HG03342 (cell line): ENCODE results near the gene RSPRY1.
"Not testable (repeated sequence)": the region's sequence is repeated elsewhere in the genome, so short reads cannot be mapped to it uniquely, and the experiment has no call there.

ENCODE experiments used
- ATAC-seq: cut with Tn5 transposase; IDR thresholded peaks from one replicate; pipeline ENCODE4 v1.9.1; 2021; ENCODE audit warnings: mild to moderate bottlenecking, moderate library complexity; ENCODE audit not compliant: unreplicated experiment

Gene RSPRY1

DNA sequence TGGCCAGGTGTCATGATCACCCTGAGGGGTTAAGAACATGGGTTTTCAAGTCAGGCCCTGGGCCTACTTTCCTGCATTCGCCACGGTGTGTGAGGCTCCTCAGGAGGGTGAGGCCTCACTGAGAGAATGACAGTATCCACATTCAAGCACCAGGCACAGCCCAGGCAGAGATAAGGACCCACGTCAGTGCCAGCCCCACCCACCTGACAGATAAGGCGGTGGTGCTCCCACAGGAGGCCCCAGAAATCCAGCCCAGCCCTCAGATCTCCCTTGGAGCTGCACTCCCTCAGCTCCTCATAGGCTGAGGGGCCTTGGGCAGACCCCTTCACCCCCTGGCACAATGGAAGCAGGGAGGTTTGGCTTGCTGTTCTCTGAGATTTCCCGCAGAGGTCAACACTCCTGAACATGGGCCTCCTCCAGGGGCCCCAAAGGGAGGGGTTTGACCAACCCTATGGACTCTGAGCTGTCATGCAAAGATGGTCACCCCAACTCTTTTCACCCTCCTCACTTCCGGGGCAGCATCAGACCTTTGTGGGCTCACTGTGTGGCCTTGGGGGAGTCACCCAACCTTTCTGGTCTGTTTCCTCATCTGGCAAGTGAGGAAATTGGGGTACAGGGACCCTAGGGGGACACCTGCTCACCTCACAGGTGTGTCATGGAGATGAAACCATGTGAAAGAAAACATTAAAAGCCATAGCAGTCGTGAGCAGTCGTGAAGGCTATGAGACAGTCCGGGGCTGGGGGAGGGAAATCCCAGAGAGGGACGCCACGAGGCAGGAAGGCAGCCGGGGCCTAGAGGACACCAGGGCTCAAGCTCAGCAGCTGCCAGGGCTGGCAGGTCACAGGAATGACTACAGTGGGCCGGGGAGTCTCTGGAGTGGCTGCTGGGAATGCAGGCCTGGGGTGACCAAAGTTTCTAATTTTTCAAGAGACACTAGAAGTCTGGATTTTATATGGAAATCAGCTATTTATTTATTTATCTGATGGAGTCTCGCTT is 83.0 kb downstream of the RSPRY1 start:
- ATAC-seq, result no peak

GRCh38 chr16:57270221-57271062 is 84.3 kb downstream of the RSPRY1 start:
- ATAC-seq, result no peak

- no peak for ATAC-seq
Observed at GRCh38 chr16:57271063-57271345, 84.9 kb downstream of the RSPRY1 start.

GRCh38 chr16:57271867-57272495 is 85.9 kb downstream of the RSPRY1 start:
- no peak for ATAC-seq

DNA sequence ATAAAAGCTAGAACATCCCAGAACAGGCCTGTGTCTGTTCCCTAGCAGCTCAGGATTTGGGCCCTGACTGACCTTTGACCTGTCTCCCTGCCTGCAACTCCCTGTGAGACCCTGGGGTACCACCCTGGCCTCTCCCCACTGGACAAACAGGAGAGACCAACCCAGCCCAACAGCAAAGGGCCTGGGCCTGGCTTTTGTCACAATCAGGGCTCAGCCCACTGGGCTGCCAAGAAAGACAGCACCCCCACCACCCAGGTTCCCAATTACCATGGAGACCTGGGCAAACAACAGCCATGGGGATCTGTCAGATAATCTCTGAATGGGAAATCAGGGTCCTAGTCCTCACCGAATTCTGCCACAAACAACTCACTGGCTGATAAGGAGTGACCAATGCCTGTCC is 87.2 kb downstream of the RSPRY1 start:
- ATAC-seq, result no peak

GRCh38 chr16:57273826-57274225 is 87.7 kb downstream of the RSPRY1 start:
- no peak for ATAC-seq

DNA sequence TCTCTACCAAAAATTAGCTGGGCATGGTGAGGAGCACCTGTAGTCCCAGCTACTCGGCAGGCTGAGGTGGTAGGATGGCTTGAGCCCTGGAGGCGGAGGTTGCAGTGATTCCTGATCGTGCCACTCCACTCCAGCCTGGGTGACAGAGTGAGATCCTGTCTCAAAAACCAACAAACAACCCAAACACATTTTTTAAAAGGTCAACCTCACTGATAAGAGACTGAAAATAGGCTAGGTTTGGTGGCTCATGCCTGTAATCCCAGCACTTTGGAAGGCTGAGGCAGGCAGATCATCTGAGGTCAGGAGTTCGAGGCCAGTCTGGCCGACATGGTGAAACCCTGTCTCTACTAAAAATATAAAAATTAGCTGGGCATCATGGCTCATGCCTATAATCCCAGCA is 89.8 kb downstream of the RSPRY1 start:
- not testable (repeated sequence) for ATAC-seq

GRCh38 chr16:57276596-57276995 is 90.5 kb downstream of the RSPRY1 start:
- no peak for ATAC-seq

DNA sequence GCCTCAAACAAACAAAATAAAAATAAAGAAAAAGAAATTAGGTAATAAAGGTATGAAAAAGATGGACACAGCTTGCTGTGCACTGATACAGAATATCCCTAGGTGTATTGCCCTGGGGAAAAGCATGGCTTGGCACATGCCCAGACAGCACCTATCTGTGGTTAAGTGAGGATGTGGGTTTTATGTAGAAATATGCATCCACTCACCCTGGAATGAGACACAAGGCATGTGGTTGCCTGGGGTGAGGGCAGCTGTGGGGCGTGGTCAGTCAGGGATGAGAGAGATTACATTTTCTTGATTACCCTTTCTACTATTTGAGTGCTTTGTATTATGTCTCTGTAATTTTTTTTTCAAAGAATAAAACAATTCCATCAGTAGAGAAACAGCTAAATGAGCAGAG is 91.5 kb downstream of the RSPRY1 start:
- no peak for ATAC-seq

- no peak for ATAC-seq
Observed at GRCh38 chr16:57278494-57278893, 92.4 kb downstream of the RSPRY1 start.

- ATAC-seq, result no peak
Observed at GRCh38 chr16:57279780-57280638, 93.9 kb downstream of the RSPRY1 start.

DNA sequence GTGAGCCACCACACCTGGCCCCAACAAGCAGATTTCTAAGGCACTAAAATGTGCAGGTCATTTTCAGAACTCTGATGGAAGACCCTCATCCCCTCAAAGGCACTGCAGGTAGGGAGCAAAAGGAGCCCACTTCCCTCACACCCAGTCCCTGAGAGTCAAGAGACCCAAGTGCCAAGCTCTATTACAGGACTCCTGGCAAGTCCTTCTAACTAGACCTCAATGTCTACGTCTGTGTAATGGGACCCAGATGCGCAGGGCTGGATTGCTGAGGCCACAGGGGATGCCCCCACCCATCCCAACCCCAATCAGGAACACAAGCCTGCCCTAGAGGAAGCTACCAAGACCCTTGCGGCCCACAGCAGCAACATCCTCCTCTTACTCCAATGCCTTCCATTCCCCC is 95.7 kb downstream of the RSPRY1 start:
- ATAC-seq, result no peak

- ATAC-seq, result no peak
Observed at GRCh38 chr16:57282510-57283213, 96.5 kb downstream of the RSPRY1 start.

- ATAC-seq, result no peak
Observed at GRCh38 chr16:57283214-57283958, 97.3 kb downstream of the RSPRY1 start.

- no peak for ATAC-seq
Observed at GRCh38 chr16:57283959-57284208, 97.8 kb downstream of the RSPRY1 start.

DNA sequence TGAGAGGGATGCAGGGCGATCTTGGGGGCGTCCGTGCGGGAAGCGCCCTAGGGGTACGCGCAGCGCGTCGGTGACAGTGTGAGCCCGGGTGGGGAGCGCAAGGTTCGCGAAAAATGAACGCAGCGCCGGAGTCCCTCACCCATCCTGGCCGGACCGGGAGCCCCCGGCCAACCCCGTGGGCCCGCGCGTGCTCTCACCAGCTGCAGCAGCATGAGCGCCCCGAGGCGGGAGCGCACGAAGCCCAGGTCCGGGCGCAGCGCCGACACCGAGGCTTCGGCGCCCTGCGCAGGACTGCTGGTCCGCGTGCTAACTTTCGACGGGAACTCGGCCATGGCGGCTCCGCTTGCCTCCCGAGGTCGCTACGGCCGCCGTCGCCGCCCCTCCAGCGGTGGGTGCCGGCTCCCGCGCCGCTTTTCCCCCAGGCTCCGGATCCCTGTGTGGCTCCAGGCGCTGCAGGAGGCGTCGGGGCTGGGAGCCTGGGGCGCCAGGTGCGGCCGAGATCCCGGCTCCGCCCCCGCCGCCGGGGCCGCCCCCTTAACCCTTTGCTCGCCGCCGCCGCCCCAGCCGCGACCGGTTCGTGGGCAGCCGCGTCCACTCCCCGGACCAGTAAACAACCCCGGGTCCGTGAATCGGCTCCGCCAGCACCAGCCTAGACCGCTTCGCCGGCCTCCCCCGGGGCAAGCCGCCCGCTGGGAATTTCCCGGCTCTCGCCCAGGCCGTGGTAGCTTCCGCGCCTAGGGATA is 98.3 kb downstream of the RSPRY1 start, which contains the start of gene PLLP:
Gene PLLP (minus strand): TSS at position 464 of the 743 bp plus-strand sequence. CDS start 132 bp downstream, at position 332.
- ATAC-seq, result no peak

- no peak for ATAC-seq
Observed at GRCh38 chr16:57284952-57285363, 98.8 kb downstream of the RSPRY1 start.

DNA sequence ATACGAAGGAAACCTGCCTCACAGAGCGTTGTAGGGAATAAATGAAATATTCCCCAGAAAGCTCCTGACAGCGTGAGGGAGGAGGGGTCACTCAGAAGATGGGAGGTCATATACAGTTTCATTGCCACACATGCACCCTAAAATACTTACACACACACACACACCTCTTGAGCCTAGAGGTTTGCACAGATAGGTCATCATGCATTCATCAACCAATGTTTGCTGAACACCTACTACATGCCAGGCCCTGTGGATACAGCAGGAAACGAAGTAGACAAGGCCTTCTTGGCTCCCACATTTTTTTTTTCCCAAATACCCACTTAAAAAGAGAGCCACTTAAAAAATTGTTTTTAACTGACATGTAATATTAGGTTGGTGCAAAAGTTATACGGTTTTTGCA is 99.2 kb downstream of the RSPRY1 start:
- ATAC-seq, result no peak
